HUES48 (cell line): ENCODE measurements around the gene BUD13.

Source experiments
- H3K27ac ChIP-seq: one replicate; pipeline ENCODE4 v1.7.0; 2013; ENCODE audit warnings: low read depth, low read length, inconsistent platforms
- H3K27me3 ChIP-seq: 2 replicates; pipeline ENCODE4 v1.6.1; 2013; ENCODE audit warnings: mild to moderate bottlenecking, low read length; ENCODE audit not compliant: control insufficient read depth, insufficient read depth
- H3K36me3 ChIP-seq: 2 replicates; pipeline ENCODE4 v1.6.1; 2013; ENCODE audit warnings: low read length; ENCODE audit not compliant: control insufficient read depth, insufficient read depth
- H3K4me1 ChIP-seq: 2 replicates; pipeline ENCODE4 v1.6.1; 2013; ENCODE audit warnings: mild to moderate bottlenecking, low read length; ENCODE audit not compliant: control insufficient read depth, insufficient read depth
- H3K4me3 ChIP-seq: 2 replicates; pipeline ENCODE4 v1.5.1; 2013; ENCODE audit warnings: mild to moderate bottlenecking, low read depth, low read length
- H3K9ac ChIP-seq: 2 replicates; pipeline ENCODE4 v1.6.1; 2013; ENCODE audit warnings: mild to moderate bottlenecking, low read depth, low read length, moderate library complexity
- H3K9me3 ChIP-seq: 2 replicates; pipeline ENCODE4 v1.6.1; 2013; ENCODE audit warnings: low read length; ENCODE audit not compliant: control insufficient read depth, insufficient read depth

BUD13 gene, protein sequence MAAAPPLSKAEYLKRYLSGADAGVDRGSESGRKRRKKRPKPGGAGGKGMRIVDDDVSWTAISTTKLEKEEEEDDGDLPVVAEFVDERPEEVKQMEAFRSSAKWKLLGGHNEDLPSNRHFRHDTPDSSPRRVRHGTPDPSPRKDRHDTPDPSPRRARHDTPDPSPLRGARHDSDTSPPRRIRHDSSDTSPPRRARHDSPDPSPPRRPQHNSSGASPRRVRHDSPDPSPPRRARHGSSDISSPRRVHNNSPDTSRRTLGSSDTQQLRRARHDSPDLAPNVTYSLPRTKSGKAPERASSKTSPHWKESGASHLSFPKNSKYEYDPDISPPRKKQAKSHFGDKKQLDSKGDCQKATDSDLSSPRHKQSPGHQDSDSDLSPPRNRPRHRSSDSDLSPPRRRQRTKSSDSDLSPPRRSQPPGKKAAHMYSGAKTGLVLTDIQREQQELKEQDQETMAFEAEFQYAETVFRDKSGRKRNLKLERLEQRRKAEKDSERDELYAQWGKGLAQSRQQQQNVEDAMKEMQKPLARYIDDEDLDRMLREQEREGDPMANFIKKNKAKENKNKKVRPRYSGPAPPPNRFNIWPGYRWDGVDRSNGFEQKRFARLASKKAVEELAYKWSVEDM

DNA sequence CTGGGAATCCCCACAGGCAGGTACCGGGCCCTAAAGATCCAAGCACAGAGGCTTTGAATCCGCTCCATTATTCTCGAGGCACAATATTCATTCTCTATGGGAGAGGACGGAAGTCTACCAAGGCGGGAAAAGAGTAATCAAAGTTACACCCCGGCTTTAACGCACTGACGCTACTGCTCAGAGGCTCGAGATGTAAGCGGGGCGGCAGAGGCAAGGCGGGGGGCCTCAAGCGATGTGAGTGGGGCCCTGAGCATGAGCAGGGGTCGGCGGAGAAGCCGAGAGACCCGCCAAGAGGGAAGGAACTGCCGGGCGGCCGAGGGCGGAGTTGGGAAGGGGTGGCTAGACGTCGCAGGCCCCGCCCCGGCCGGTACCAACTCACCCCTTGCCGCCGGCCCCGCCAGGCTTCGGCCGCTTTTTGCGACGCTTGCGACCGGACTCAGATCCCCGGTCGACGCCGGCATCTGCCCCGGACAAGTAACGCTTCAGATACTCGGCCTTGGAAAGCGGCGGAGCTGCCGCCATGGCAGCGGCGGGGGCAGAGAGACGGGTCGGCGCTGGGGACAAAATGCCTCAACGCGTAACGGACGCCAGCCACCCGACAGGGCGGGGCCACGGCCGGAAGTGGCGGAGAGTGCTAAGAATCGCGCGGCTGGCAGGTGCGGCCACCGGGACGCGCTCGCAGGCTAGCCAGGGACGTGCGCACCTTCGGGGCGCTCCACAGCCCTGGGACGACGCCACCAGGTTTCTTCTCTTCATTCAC, at the start of gene BUD13:
TSS of gene BUD13 (minus strand) at position 545 of the 760 bp plus-strand sequence. CDS start at position 522, 23 bp downstream.
- Histone ChIP-seq H3K9me3 (no peaks in the 10 kb centered on the region), H3K36me3 (peaks cover 40% of the 10 kb centered on the region), H3K4me1 (peaks cover 10% of the 10 kb centered on the region; the same call in 1 of the 2 replicates), H3K27me3 (no peaks in the 10 kb centered on the region), H3K9ac (peak within 1 kb of the TSS; percentile 82), H3K4me3 (peak within 1 kb of the TSS; percentile 95), H3K27ac (peak within 1 kb of the TSS; percentile 96)

DNA sequence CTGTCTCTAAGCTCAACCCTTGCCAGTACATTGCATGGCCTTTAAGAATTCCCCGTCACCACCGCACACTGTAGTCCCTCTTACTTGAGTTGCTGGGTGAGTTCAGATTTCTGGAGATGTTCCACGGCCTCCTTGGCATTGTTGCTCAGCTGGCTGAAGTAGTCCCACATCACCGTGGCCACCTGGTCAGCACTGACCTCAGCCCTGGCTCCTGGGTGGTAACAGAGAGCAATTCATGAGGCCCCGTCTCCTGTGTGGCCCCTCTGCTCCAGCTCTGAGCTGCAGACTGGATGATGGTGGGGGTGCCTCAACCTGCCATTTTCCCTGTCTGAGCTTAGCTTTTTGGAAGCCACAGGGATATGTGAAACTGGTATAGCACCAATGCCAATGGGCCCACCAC, 49.8 kb upstream of the BUD13 start:
- Histone ChIP-seq H3K9me3 (no peaks in the 10 kb centered on the region), H3K4me1 (no peaks in the 10 kb centered on the region), H3K36me3 (no peaks in the 10 kb centered on the region), H3K27me3 (no peaks in the 10 kb centered on the region), H3K4me3 (no peak overlapping the region), H3K9ac (no peak overlapping the region), H3K27ac (no peak overlapping the region)

DNA sequence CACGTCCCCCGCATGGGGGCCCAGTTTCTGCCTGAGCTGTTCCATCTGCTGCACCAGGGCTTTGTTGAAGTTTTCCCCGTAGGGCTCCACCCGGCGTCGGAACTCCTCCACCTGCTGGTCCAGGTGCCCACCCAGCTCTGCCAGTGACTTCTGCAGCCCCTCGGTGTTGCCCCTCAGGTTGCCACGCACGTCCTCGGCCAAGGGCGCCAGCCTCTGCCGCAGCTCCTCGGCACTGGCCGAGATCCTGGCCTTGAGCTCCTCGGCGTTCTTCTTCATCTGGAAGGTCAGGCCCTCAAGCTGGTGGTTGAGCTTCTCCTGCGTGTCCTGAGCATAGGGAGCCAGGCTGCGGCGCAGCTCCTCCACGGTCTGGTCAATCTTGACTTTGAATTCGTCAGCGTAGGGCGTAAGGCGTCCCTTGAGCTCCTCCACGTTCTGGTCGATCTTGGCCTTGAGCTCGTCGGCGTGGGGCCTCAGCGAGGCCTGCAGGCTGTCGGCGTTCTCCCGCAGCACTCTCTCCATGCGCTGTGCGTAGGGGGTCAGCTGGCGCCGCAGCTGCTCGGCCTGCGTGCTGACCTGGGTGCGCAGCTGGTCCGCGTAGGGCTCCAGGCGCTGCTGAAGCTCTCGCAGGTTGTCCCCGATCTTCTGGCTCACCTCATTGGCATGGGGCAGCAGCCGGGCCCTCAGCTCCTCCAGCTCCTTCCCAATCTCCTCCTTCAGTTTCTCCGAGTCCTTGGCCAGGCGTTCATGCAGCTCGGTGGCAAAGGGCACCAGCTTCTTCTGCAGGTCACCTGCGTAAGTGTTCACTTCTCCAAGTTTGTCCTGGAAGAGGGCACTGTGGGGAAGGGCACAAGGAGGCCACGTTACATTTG, 48.5 kb upstream of the BUD13 start:
- no peak overlapping the region for H3K27ac ChIP-seq
- no peak overlapping the region for H3K4me3 ChIP-seq
- no peaks in the 10 kb centered on the region for H3K9me3 ChIP-seq
- H3K27me3 ChIP-seq: no peaks in the 10 kb centered on the region
- H3K36me3 ChIP-seq: no peaks in the 10 kb centered on the region
- no peak overlapping the region for H3K9ac ChIP-seq
- no peaks in the 10 kb centered on the region for H3K4me1 ChIP-seq

DNA sequence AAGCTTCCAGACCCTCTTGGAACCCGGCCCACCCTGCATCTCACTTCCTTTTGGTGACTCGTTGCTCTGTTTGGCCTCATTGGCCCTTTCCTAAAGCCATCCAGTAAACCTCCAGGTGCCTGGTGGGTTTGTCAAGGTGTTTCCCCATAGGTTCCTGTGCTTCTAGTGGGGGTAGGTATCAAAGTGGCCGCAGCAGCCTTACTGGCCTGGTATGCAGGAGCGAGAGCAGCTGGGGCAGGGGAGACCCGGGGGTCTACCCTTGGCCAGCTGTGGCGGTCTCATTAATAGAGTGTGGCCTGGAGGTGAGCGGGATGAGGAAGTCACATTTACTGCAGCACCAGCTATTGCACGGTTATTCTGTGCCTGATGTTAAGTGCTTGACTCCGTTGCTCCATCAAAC, 46.3 kb upstream of the BUD13 start:
- Histone ChIP-seq H3K4me3 (no peak overlapping the region), H3K9ac (no peak overlapping the region), H3K27ac (no peak overlapping the region), H3K4me1 (no peaks in the 10 kb centered on the region), H3K9me3 (no peaks in the 10 kb centered on the region), H3K27me3 (no peaks in the 10 kb centered on the region), H3K36me3 (no peaks in the 10 kb centered on the region)

DNA sequence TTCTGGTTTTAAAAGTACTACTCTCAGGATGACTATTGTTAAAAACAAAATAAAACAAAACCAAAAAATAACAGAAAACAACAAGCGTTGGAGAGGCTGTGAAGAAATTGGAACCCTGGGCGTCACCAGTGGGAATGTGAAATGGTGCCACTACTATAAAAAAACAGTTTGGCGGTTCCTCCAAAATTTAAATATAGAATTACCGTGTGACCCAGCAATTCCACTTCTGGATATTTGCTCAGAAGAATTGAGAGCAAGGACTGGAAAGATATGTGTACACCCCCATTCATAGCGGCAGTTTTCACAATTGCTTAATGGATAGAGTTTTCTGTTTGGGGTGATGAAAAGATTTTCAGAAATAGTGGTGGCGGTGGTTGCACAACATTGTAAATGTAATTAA, 41.7 kb upstream of the BUD13 start:
- Histone ChIP-seq H3K9ac (no peak overlapping the region), H3K4me3 (no peak overlapping the region), H3K36me3 (no peaks in the 10 kb centered on the region), H3K27me3 (no peaks in the 10 kb centered on the region), H3K4me1 (no peaks in the 10 kb centered on the region), H3K9me3 (no peaks in the 10 kb centered on the region), H3K27ac (no peak overlapping the region)

DNA sequence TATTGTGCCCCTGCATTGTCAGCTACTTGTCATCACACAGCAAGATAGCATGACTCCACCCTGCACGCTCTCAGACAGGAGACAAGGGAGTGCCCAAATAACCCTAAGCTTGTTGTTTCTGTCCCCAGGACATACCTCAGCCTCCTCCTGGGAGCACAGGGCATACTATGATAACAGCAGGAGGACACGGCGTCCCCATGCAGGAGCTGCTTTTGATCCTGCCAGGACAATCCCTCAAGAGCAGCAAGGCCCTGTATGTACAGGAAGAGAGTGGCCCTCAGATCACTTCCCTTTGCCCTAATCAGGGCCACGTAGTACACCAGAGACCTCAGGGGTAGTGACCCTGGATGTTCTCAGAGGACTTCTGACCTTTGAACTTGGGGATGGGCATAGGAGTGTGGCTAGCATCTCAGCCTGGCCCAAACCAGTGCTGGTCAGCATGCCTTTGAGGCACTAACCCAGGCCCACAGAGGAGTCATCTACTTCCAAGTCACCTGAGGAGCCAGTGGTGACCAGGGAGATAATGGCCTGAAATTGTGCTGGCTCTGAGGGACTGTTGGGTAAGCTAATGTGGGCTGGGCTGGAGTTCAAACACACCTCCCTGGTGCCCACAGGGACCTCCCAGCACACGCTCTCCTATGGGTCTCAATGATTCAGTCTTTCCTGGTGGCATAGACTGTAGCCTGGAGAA, 41.1 kb upstream of the BUD13 start:
- peak overlapping the region; percentile 14 for H3K27ac ChIP-seq
- no peaks in the 10 kb centered on the region for H3K27me3 ChIP-seq
- H3K9me3 ChIP-seq: no peaks in the 10 kb centered on the region
- no peaks in the 10 kb centered on the region for H3K4me1 ChIP-seq
- no peaks in the 10 kb centered on the region for H3K36me3 ChIP-seq
- no peak overlapping the region for H3K4me3 ChIP-seq
- no peak overlapping the region for H3K9ac ChIP-seq

DNA sequence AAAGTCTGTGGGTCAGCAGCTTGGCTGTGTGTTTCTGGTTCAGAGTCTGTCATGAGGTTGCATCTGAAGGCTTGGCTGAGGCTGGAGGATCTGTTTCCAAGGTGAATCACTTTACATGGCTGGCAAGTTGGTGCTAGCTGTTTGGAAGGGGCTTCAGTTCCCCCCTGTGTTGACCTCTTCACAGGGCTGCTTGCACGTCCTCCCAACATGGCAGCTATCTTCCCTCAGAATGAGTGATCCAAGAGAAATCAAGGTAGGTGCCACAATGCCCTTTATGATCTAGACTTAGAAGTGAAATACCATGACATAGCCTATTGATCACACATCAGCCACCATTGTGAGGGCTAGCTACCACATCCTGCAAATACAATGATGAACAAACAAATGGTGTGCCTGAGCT, 40.4 kb upstream of the BUD13 start:
- no peaks in the 10 kb centered on the region for H3K9me3 ChIP-seq

DNA sequence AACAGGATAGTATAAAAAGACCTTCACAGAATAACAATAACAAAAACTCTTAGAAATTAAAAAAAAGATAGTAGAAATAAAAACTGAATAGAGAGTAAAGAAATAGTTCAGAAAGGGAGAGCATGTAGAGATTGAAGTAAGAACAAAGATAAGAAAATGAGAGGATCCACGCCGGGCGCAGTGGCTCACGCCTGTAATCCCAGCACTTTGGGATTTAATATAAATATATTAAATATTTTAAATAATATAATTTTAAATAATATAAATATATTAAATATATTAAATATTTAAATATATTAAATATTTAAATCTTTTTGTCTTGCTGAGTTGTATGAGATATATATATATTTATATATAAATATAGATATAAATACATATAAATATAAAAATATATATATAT, 39.3 kb upstream of the BUD13 start:
- no peak overlapping the region for H3K9ac ChIP-seq
- no peak overlapping the region for H3K4me3 ChIP-seq
- no peaks in the 10 kb centered on the region for H3K9me3 ChIP-seq
- no peaks in the 10 kb centered on the region for H3K4me1 ChIP-seq
- H3K36me3 ChIP-seq: no peaks in the 10 kb centered on the region
- H3K27ac ChIP-seq: no peak overlapping the region
- no peaks in the 10 kb centered on the region for H3K27me3 ChIP-seq

More for the DNA sequence above, 40.4 kb upstream of the BUD13 start:
- peak overlapping the region; percentile 7 for H3K27ac ChIP-seq
- no peaks in the 10 kb centered on the region for H3K36me3 ChIP-seq
- H3K27me3 ChIP-seq: no peaks in the 10 kb centered on the region
- H3K9ac ChIP-seq: no peak overlapping the region
- no peak overlapping the region for H3K4me3 ChIP-seq
- no peaks in the 10 kb centered on the region for H3K4me1 ChIP-seq

DNA sequence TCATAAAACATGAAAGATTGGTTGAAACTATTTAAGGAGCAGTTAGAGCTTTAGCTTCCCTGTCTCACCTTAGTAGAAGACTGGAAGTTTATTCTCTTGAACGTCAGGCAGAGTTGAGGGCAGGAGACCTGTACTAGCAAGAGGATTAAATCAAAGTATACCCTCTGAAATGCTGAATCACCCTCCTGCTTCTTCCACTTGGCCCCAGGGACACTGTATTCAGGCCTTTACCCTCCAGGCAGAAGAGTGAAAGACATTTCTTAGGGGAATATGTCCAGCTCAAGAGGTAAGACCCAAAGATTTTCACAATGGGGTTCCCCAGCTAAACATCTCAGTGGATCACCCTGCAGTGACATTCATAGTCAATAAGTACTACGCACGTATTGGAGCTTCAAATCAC, 38.4 kb upstream of the BUD13 start:
- H3K9me3 ChIP-seq: no peaks in the 10 kb centered on the region
- H3K27me3 ChIP-seq: no peaks in the 10 kb centered on the region
- H3K4me1 ChIP-seq: no peaks in the 10 kb centered on the region
- H3K36me3 ChIP-seq: no peaks in the 10 kb centered on the region
- H3K9ac ChIP-seq: no peak overlapping the region
- H3K4me3 ChIP-seq: no peak overlapping the region
- H3K27ac ChIP-seq: no peak overlapping the region
